H9 (cell line): Measurements from ENCODE around the gene FNDC7. TPM values are rescaled to one million over a fixed set of nuclear protein-coding genes. Genes with fewer than 3 reads are reported as not detected.

ENCODE experiments used
- DNase-seq: peaks from one replicate; pipeline ENCODE4 v3.0.0-alpha.2; 2017
- H2AFZ ChIP-seq: one replicate; pipeline ENCODE4 v1.6.1; 2013; ENCODE audit warnings: mild to moderate bottlenecking, low read length, control low read depth, moderate library complexity
- H2AK5ac ChIP-seq: 2 replicates; pipeline ENCODE4 v1.6.1; 2013; ENCODE audit warnings: low read length, control low read depth, mixed read lengths; ENCODE audit not compliant: insufficient read length
- H2BK120ac ChIP-seq: one replicate; pipeline ENCODE4 v1.6.1; 2013; ENCODE audit warnings: low read depth, mild to moderate bottlenecking, low read length, control low read depth, inconsistent platforms; ENCODE audit not compliant: poor library complexity, severe bottlenecking
- H2BK12ac ChIP-seq: 2 replicates; pipeline ENCODE4 v1.6.1; 2013; ENCODE audit warnings: low read length, control low read depth, mixed read lengths, low read depth; ENCODE audit not compliant: insufficient read length
- H2BK15ac ChIP-seq: 2 replicates; pipeline ENCODE4 v1.6.1; 2013; ENCODE audit warnings: low read depth, low read length, control low read depth
- H2BK20ac ChIP-seq: one replicate; pipeline ENCODE4 v1.6.1; 2013; ENCODE audit warnings: low read depth, mild to moderate bottlenecking, low read length, control low read depth, inconsistent platforms; ENCODE audit not compliant: poor library complexity, severe bottlenecking
- H2BK5ac ChIP-seq: 2 replicates; pipeline ENCODE4 v1.6.1; 2013; ENCODE audit warnings: low read length, control low read depth, mixed read lengths; ENCODE audit not compliant: insufficient read length
- H3K14ac ChIP-seq: 2 replicates; pipeline ENCODE4 v1.6.1; 2013; ENCODE audit warnings: low read length, control low read depth; ENCODE audit not compliant: insufficient read depth
- H3K18ac ChIP-seq: 2 replicates; pipeline ENCODE4 v1.6.1; 2013; ENCODE audit warnings: low read depth, mild to moderate bottlenecking, mixed read lengths, low read length, control low read depth; ENCODE audit not compliant: insufficient read length
- H3K23ac ChIP-seq: 2 replicates; pipeline ENCODE4 v1.6.1; 2013; ENCODE audit warnings: low read length, control low read depth, mixed read lengths, low read depth; ENCODE audit not compliant: insufficient read length
- H3K23me2 ChIP-seq: 2 replicates; pipeline ENCODE4 v1.6.1; 2013; ENCODE audit warnings: low read depth, mild to moderate bottlenecking, mixed read lengths, low read length, control low read depth; ENCODE audit not compliant: insufficient read length, poor library complexity, severe bottlenecking
- H3K27ac ChIP-seq: 2 replicates; pipeline ENCODE4 v1.5.1; 2013; ENCODE audit warnings: low read length, control low read depth, mixed read lengths, low read depth; ENCODE audit not compliant: insufficient read length
- H3K27me3 ChIP-seq: 2 replicates; pipeline ENCODE4 v1.6.1; 2013; ENCODE audit warnings: low read length, control low read depth, inconsistent platforms; ENCODE audit not compliant: insufficient read depth
- H3K4ac ChIP-seq: 2 replicates; pipeline ENCODE4 v1.6.1; 2013; ENCODE audit warnings: low read depth, mild to moderate bottlenecking, control low read depth, inconsistent platforms, low read length, moderate library complexity
- H3K4me1 ChIP-seq: 2 replicates; pipeline ENCODE4 v1.6.1; 2013; ENCODE audit warnings: low read length, control low read depth, inconsistent platforms; ENCODE audit not compliant: insufficient read depth
- H3K4me2 ChIP-seq: 2 replicates; pipeline ENCODE4 v1.6.1; 2013; ENCODE audit warnings: low read length, control low read depth, mixed read lengths; ENCODE audit not compliant: insufficient read length, insufficient read depth
- H3K56ac ChIP-seq: 2 replicates; pipeline ENCODE4 v1.6.1; 2013; ENCODE audit warnings: low read depth, mild to moderate bottlenecking, mixed read lengths, low read length, control low read depth; ENCODE audit not compliant: insufficient read length
- H3K79me1 ChIP-seq: 2 replicates; pipeline ENCODE4 v1.6.1; 2013; ENCODE audit warnings: low read depth, mild to moderate bottlenecking, moderate library complexity, low read length, control low read depth, inconsistent platforms; ENCODE audit not compliant: insufficient read depth, poor library complexity, severe bottlenecking
- H3K79me2 ChIP-seq: 2 replicates; pipeline ENCODE4 v1.6.1; 2013; ENCODE audit warnings: low read length, control low read depth, inconsistent platforms; ENCODE audit not compliant: insufficient read depth
- H3K9ac ChIP-seq: 2 replicates; pipeline ENCODE4 v1.6.1; 2013; ENCODE audit warnings: low read length, control low read depth, mixed read lengths; ENCODE audit not compliant: insufficient read length; ENCODE audit errors: extremely low read depth
- H3K9me3 ChIP-seq: one replicate; pipeline ENCODE4 v1.6.1; 2013; ENCODE audit warnings: low read depth, low read length, inconsistent platforms; ENCODE audit not compliant: control insufficient read depth
- H3T11ph ChIP-seq: one replicate; pipeline ENCODE4 v1.6.1; 2013; ENCODE audit warnings: mild to moderate bottlenecking, low read length, control low read depth, inconsistent platforms
- H4K20me1 ChIP-seq: one replicate; pipeline ENCODE4 v1.6.1; 2013; ENCODE audit not compliant: control insufficient read depth, insufficient read length, insufficient read depth
- H4K5ac ChIP-seq: 2 replicates; pipeline ENCODE4 v1.6.1; 2013; ENCODE audit warnings: low read depth, mild to moderate bottlenecking, mixed read lengths, low read length, control low read depth; ENCODE audit not compliant: insufficient read length
- H4K8ac ChIP-seq: replicated peaks from 2 replicates; pipeline ENCODE4 v1.6.1; 2013; ENCODE audit warnings: low read length, control low read depth, mixed read lengths, low read depth; ENCODE audit not compliant: insufficient read length
- H4K91ac ChIP-seq: 2 replicates; pipeline ENCODE4 v1.6.1; 2013; ENCODE audit warnings: low read depth, mild to moderate bottlenecking, moderate library complexity, mixed read lengths, low read length, control low read depth; ENCODE audit not compliant: insufficient read length
- H3K27ac Mint-ChIP-seq, 3 experiments: 2 replicates in 2 of 3; 3 replicates in 1 of 3; pipeline ENCODE4 v1.8.0; 2020 to 2021; ENCODE audit warnings: mixed read lengths in 3 of 3, mild to moderate bottlenecking in 1 of 3, moderate library complexity in 1 of 3
- H3K27me3 Mint-ChIP-seq: 2 replicates; pipeline ENCODE4 v1.8.0; 2021; ENCODE audit warnings: low read depth, mild to moderate bottlenecking, moderate library complexity, mixed read lengths
- H3K36me3 Mint-ChIP-seq, 3 experiments: 2 replicates in 2 of 3; 3 replicates in 1 of 3; pipeline ENCODE4 v1.8.0; 2020 to 2021; ENCODE audit warnings: low read depth in 3 of 3, mixed read lengths in 3 of 3; ENCODE audit not compliant: insufficient read depth in 1 of 3
- H3K4me1 Mint-ChIP-seq, 2 experiments: 2 replicates each; pipeline ENCODE4 v1.8.0; 2020; ENCODE audit warnings: mixed read lengths in 2 of 2
- H3K4me3 Mint-ChIP-seq, 2 experiments: 2 replicates in 1 of 2; 3 replicates in 1 of 2; pipeline ENCODE4 v1.8.0; 2020 to 2021; ENCODE audit warnings: mild to moderate bottlenecking in 2 of 2, mixed read lengths in 2 of 2, moderate library complexity in 1 of 2
- H3K9me3 Mint-ChIP-seq, 2 experiments: 2 replicates in 1 of 2; 3 replicates in 1 of 2; pipeline ENCODE4 v1.8.0; 2020; ENCODE audit warnings: mild to moderate bottlenecking in 2 of 2, mixed read lengths in 2 of 2, moderate library complexity in 1 of 2
- WGBS: extraction: QIAGEN DNeasy Blood & Tissue Kit; methylation state at CpG from one replicate; pipeline ENCODE4 v1.1.7; 2013; ENCODE audit warnings: missing lambda C conversion rate, low lambda C conversion rate, mixed read lengths; ENCODE audit not compliant: insufficient read length; ENCODE audit errors: extremely low coverage; 5-methylcytosine and 5-hydroxymethylcytosine counted together
- total RNA-seq: library from RNA; stranded (reverse); gene quantifications from 2 replicates; pipeline ENCODE4 v1.2.1, GENCODE V29; 2021
- TF ChIP-seq, protein P1 (sequence below): fragments of 200-600 bp; sonication (generic); conservative IDR thresholded peaks from 3 replicates; pipeline ENCODE4 v1.8.0; 2021; ENCODE audit warnings: antibody characterized with exemption, mild to moderate bottlenecking

Gene FNDC7
- total RNA-seq, 1 experiment from 2014 or later: 0.13 TPM

DNA sequence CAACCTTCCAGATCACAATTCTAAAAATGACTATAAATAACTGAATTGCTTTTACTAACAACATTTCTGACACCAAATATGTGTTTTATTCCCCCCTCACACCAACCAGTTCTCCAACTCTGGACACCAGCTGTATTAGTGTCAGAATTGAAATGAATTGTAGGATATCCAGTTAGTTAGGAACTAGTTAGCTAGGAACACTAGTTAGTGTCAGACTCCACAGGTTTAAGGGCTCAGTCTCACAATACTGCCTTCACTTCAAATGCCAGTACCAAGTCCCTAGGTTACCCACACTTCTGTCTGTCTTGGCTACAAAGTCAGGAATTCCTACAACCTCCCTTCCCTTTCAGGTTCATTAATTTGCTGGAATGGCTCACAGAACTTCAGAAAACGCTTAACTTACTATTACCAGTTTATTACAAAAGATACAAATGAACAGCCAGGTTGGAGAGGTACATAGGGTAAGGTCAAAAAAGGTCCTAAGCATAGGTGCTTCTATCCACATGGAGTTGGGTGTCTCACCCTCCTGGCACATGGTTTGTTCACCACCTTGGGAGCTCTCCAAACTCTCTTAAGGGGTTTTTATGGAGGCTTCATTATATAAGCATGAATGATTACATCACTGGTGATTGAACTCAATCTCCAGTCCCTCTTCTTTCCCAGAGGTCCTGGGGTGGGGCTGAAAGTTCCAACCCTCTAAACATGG lies 37.9 kb downstream of the FNDC7 start:
- Histone ChIP-seq H4K8ac (no peak overlapping the region), H2AFZ (no peak overlapping the region), H3K79me1 (no peaks in the 10 kb centered on the region), H3K27me3 (no peaks in the 10 kb centered on the region), H3K9me3 (no peaks in the 10 kb centered on the region), H3T11ph (no peak overlapping the region), H3K23ac (no peak overlapping the region), H2BK12ac (no peak overlapping the region), H3K18ac (no peak overlapping the region), H2BK5ac (no peak overlapping the region), H3K23me2 (no peaks in the 10 kb centered on the region), H3K4me2 (no peak overlapping the region), H3K14ac (no peak overlapping the region), H3K79me2 (no peaks in the 10 kb centered on the region; the same call in 1 of the 2 replicates), H2AK5ac (no peak overlapping the region), H3K4ac (no peak overlapping the region), H2BK15ac (no peak overlapping the region), H4K91ac (no peak overlapping the region), H3K27ac (no peak overlapping the region), H3K9ac (no peak overlapping the region), H4K20me1 (no peaks in the 10 kb centered on the region), H3K4me1 (no peaks in the 10 kb centered on the region), H4K5ac (no peak overlapping the region), H3K56ac (no peak overlapping the region), H2BK20ac (no peak overlapping the region), H2BK120ac (no peak overlapping the region)
- no peaks in the 10 kb centered on the region for H3K9me3 Mint-ChIP-seq
- peaks cover 5 to 6% of the 10 kb centered on the region in 2 experiments for H3K4me1 Mint-ChIP-seq
- no peak overlapping the region for H3K4me3 Mint-ChIP-seq
- H3K36me3 Mint-ChIP-seq: peaks cover 2 to 17% (median 16%) of the 10 kb centered on the region in 3 experiments; a peak in 6 of 7 replicates
- peaks cover 5% of the 10 kb centered on the region for H3K27me3 Mint-ChIP-seq
- no peak for DNase-seq
- peak overlapping the region in 1 of 3 experiments; percentile 49; a peak in 1 of 7 replicates for H3K27ac Mint-ChIP-seq
- TF ChIP-seq, protein P1, sequence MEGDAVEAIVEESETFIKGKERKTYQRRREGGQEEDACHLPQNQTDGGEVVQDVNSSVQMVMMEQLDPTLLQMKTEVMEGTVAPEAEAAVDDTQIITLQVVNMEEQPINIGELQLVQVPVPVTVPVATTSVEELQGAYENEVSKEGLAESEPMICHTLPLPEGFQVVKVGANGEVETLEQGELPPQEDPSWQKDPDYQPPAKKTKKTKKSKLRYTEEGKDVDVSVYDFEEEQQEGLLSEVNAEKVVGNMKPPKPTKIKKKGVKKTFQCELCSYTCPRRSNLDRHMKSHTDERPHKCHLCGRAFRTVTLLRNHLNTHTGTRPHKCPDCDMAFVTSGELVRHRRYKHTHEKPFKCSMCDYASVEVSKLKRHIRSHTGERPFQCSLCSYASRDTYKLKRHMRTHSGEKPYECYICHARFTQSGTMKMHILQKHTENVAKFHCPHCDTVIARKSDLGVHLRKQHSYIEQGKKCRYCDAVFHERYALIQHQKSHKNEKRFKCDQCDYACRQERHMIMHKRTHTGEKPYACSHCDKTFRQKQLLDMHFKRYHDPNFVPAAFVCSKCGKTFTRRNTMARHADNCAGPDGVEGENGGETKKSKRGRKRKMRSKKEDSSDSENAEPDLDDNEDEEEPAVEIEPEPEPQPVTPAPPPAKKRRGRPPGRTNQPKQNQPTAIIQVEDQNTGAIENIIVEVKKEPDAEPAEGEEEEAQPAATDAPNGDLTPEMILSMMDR: no peak
- WGBS: no CpG with 5 or more reads among the region's 1 CpG
